ENCODE measurements around the gene CBLB.

Gene CBLB

DNA sequence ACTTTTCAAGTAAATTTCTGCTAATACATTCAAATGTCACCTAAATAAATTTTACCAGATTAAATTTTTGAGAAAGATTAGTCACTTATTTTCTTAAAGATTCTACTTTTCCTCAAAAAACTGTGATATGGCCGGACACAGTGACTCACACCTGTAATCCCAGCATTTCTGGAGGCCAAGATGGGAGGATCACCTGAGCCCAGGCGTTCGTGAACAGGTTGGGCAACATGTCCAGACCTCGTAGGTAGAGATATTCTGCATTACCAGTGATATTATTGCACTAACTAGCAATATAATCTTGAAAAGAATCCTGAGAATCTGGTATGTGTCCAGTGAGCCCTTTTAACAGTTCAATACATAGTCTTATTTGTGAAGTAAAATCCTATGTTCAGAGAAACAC, 61.7 kb downstream of the CBLB start:
- TF ChIP-seq, protein P1, sequence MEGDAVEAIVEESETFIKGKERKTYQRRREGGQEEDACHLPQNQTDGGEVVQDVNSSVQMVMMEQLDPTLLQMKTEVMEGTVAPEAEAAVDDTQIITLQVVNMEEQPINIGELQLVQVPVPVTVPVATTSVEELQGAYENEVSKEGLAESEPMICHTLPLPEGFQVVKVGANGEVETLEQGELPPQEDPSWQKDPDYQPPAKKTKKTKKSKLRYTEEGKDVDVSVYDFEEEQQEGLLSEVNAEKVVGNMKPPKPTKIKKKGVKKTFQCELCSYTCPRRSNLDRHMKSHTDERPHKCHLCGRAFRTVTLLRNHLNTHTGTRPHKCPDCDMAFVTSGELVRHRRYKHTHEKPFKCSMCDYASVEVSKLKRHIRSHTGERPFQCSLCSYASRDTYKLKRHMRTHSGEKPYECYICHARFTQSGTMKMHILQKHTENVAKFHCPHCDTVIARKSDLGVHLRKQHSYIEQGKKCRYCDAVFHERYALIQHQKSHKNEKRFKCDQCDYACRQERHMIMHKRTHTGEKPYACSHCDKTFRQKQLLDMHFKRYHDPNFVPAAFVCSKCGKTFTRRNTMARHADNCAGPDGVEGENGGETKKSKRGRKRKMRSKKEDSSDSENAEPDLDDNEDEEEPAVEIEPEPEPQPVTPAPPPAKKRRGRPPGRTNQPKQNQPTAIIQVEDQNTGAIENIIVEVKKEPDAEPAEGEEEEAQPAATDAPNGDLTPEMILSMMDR (IDR thresholded peaks at IDR 0.05; ENCODE audit: insufficient read depth, low read length, poor library complexity, severe bottlenecking), result no peak
- Histone ChIP-seq H3K4me3 (replicated peaks; ENCODE audit: low read depth, low read length) (no peak overlapping the region), H3K27me3 (replicated peaks; ENCODE audit: control insufficient read depth, insufficient read depth, low read length) (no peaks in the 10 kb centered on the region), H3K36me3 (ENCODE audit: control insufficient read depth, insufficient read depth, low read length) (no peaks in the 10 kb centered on the region)
- DNase-seq (ENCODE audit: extremely low read depth, insufficient read length), result no peak

DNA sequence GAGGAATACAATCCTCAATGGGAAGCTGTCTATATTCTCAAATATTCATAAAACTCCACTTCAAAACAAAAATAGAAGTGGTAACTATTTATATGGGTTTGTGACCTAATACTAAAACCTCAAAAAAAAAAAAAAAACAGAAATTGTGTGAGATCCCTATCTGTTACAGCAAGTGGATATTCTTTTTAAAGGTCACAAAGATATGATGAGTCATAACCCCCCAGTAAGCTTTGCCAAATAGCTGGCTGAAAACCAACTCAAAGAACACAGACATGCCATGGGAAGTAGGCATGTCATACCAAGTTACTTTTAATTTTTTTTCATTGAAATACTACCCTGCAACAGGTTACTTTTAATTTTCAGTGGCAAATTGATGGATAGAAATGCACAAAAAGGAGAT, 62.5 kb downstream of the CBLB start:
- TF ChIP-seq, protein P1 (IDR thresholded peaks at IDR 0.05; ENCODE audit: insufficient read depth, low read length, poor library complexity, severe bottlenecking), result no peak
- H3K4me3 ChIP-seq (replicated peaks; ENCODE audit: low read depth, low read length), result no peak overlapping the region
- DNase-seq (ENCODE audit: extremely low read depth, insufficient read length), result peak; percentile 26

DNA sequence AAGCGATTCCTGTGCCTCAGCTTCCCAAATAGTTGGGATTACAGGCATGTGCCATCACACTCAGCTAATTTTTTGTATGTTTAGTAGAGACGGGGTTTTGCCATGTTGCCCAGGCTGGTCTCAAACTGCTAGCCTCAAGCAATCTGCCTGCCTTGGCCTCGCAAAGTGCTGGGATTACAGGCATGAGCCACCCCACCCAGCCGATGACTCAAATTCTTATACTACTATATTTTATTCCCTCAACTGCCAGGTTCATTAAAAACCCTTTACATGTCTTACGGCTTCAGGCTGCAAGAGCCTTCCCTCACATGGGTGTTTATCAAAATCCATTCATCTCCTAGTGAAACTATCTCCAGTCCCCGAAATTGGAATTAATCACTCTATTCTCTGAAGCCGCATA, 63.4 kb downstream of the CBLB start:
- Histone ChIP-seq H3K4me3 (replicated peaks; ENCODE audit: low read depth, low read length) (no peak overlapping the region), H3K36me3 (ENCODE audit: control insufficient read depth, insufficient read depth, low read length) (no peaks in the 10 kb centered on the region), H3K27me3 (replicated peaks; ENCODE audit: control insufficient read depth, insufficient read depth, low read length) (no peaks in the 10 kb centered on the region)
- TF ChIP-seq, protein P1 (IDR thresholded peaks at IDR 0.05; ENCODE audit: insufficient read depth, low read length, poor library complexity, severe bottlenecking), result no peak
- DNase-seq (ENCODE audit: extremely low read depth, insufficient read length), result no peak

More for the DNA sequence above, 62.5 kb downstream of the CBLB start:
- H3K36me3 ChIP-seq (ENCODE audit: control insufficient read depth, insufficient read depth, low read length), result no peaks in the 10 kb centered on the region
- H3K27me3 ChIP-seq (replicated peaks; ENCODE audit: control insufficient read depth, insufficient read depth, low read length), result no peaks in the 10 kb centered on the region

DNA sequence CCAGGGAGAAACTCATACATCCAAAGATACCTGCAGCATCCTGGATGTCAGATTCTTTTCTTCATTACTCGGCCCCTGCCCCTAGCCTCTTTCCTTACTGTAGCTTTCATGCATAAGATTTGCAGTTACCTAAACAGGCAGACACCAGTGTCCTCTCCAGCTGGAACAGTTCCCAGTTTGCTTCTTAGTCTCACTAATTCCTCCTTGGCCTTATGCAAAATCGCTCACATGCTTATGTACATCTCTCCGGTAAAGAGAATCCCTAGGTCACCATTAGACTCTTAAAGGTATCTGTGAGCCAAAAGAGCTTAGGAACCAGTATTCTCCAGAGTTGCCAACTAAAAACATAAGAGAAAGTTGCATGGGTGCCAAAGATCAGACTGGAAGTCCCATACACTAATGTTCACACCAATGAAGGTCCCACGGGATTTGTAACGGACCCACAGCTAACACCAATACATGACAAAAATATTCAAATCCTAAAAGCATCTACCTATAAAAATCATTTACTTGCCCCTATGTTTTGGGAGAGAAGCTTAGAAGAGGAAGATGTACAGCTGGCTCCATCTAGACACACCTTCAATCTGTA, 66.6 kb downstream of the CBLB start:
- TF ChIP-seq, protein P1 (IDR thresholded peaks at IDR 0.05; ENCODE audit: insufficient read depth, low read length, poor library complexity, severe bottlenecking), result no peak
- H3K4me3 ChIP-seq (replicated peaks; ENCODE audit: low read depth, low read length), result no peak overlapping the region
- DNase-seq (ENCODE audit: extremely low read depth, insufficient read length), result no peak

DNA sequence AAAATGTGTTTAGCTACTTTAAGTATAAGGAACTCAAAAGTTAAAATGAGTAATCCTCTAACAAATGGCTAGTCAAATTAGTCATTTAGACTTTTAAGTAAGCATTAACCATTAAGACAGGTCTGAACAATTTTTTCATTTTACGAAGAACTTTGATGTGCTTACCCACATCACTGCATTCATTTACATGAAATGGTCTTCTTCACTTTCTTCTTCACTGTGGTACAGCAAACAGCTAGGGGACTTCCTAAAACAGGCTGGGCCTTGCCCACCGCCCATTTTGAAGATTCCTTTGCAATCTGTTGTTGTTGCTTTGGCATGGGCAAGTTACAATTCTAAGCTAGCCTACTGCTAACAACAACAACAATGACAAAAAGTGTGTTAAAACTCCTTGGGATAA, 67.4 kb downstream of the CBLB start:
- Histone ChIP-seq H3K36me3 (ENCODE audit: control insufficient read depth, insufficient read depth, low read length) (no peaks in the 10 kb centered on the region), H3K27me3 (replicated peaks; ENCODE audit: control insufficient read depth, insufficient read depth, low read length) (no peaks in the 10 kb centered on the region), H3K4me3 (replicated peaks; ENCODE audit: low read depth, low read length) (no peak overlapping the region)
- peak; percentile 13 for DNase-seq (ENCODE audit: extremely low read depth, insufficient read length)
- TF ChIP-seq, protein P1 (IDR thresholded peaks at IDR 0.05; ENCODE audit: insufficient read depth, low read length, poor library complexity, severe bottlenecking), result no peak

More for the DNA sequence above, 66.6 kb downstream of the CBLB start:
- Histone ChIP-seq H3K27me3 (replicated peaks; ENCODE audit: control insufficient read depth, insufficient read depth, low read length) (no peaks in the 10 kb centered on the region), H3K36me3 (ENCODE audit: control insufficient read depth, insufficient read depth, low read length) (no peaks in the 10 kb centered on the region)

DNA sequence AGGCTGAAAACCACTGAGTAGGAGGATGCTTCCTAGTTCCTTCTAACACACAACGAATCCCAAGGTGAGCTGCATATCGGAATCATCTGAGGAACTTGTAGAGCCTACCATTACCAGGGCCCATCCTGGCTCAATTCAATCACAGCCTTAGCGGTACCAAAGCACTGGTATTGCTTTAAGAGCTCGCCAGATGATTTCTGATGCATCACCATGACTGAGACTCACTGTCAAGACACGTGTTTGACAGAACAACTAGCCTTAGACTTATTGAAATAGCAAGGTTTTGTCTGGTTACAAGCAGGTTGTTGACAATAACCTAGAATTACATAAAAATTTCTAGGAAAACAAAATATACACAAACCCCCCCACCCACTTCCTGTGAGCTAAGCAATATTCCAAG, 68.5 kb downstream of the CBLB start:
- no peak for DNase-seq (ENCODE audit: extremely low read depth, insufficient read length)
- no peaks in the 10 kb centered on the region for H3K36me3 ChIP-seq (ENCODE audit: control insufficient read depth, insufficient read depth, low read length)
- no peak overlapping the region for H3K4me3 ChIP-seq (replicated peaks; ENCODE audit: low read depth, low read length)
- TF ChIP-seq, protein P1 (IDR thresholded peaks at IDR 0.05; ENCODE audit: insufficient read depth, low read length, poor library complexity, severe bottlenecking), result no peak
- no peaks in the 10 kb centered on the region for H3K27me3 ChIP-seq (replicated peaks; ENCODE audit: control insufficient read depth, insufficient read depth, low read length)

Data from GM06990 (cell line).